Osteoblast (primary cell): ENCODE data around the gene WDR86. TPM values are rescaled to one million over a fixed set of nuclear protein-coding genes. Genes with fewer than 3 reads are reported as not detected.

Experiments used
- DNase-seq: peaks from one replicate; pipeline ENCODE4 v3.0.0; 2011; ENCODE audit warnings: low spot score, mixed read lengths; ENCODE audit not compliant: insufficient read length; ENCODE audit errors: missing footprints
- H2AFZ ChIP-seq: 2 replicates; pipeline ENCODE4 v1.6.0; 2011; ENCODE audit warnings: mild to moderate bottlenecking, low read length
- H3K27ac ChIP-seq: 2 replicates; pipeline ENCODE4 v1.5.1; 2011; ENCODE audit warnings: mild to moderate bottlenecking, low read depth, low read length, moderate library complexity
- H3K27me3 ChIP-seq: 2 replicates; pipeline ENCODE4 v1.6.0; 2012; ENCODE audit warnings: mild to moderate bottlenecking, control low read depth, inconsistent platforms, low read length, moderate library complexity; ENCODE audit not compliant: insufficient read depth
- H3K36me3 ChIP-seq: 2 replicates; pipeline ENCODE4 v1.5.1; 2011; ENCODE audit warnings: mild to moderate bottlenecking, low read length, control low read depth, moderate library complexity; ENCODE audit not compliant: insufficient read depth
- H3K4me1 ChIP-seq: 2 replicates; pipeline ENCODE4 v1.5.1; 2011; ENCODE audit warnings: mild to moderate bottlenecking, low read length, control low read depth, moderate library complexity; ENCODE audit not compliant: insufficient read depth
- H3K4me2 ChIP-seq: 2 replicates; pipeline ENCODE4 v1.6.0; 2011; ENCODE audit warnings: mild to moderate bottlenecking, low read length; ENCODE audit not compliant: insufficient read depth
- H3K4me3 ChIP-seq: fragments of 200-600 bp; sonication (generic); 3 replicates; pipeline ENCODE4 v1.5.1; 2012; ENCODE audit warnings: mild to moderate bottlenecking, low read length, inconsistent platforms; ENCODE audit not compliant: insufficient read depth
- H3K79me2 ChIP-seq: 2 replicates; pipeline ENCODE4 v1.6.0; 2012; ENCODE audit warnings: mild to moderate bottlenecking, low read length, control low read depth, inconsistent platforms; ENCODE audit not compliant: insufficient read depth
- H3K9me3 ChIP-seq: 2 replicates; pipeline ENCODE4 v1.5.1; 2011; ENCODE audit warnings: low read depth, low read length, control low read depth
- H4K20me1 ChIP-seq: 2 replicates; pipeline ENCODE4 v1.6.0; 2012; ENCODE audit warnings: mild to moderate bottlenecking, low read length, control low read depth; ENCODE audit not compliant: insufficient read depth
- total RNA-seq: library from RNA; depleted of rRNA; stranded (reverse); fragments of >200 nt; gene quantifications from 2 replicates; pipeline ENCODE4 v1.2.3, GENCODE V29; 2012
- TF ChIP-seq, protein P1 (sequence below): IDR thresholded peaks from 2 replicates; pipeline ENCODE4 v1.5.1; 2011; ENCODE audit warnings: mild to moderate bottlenecking, low read depth, low read length, moderate library complexity; ENCODE audit errors: extremely low read depth

WDR86 gene
- total RNA-seq, 1 donor: 15.6 TPM

DNA sequence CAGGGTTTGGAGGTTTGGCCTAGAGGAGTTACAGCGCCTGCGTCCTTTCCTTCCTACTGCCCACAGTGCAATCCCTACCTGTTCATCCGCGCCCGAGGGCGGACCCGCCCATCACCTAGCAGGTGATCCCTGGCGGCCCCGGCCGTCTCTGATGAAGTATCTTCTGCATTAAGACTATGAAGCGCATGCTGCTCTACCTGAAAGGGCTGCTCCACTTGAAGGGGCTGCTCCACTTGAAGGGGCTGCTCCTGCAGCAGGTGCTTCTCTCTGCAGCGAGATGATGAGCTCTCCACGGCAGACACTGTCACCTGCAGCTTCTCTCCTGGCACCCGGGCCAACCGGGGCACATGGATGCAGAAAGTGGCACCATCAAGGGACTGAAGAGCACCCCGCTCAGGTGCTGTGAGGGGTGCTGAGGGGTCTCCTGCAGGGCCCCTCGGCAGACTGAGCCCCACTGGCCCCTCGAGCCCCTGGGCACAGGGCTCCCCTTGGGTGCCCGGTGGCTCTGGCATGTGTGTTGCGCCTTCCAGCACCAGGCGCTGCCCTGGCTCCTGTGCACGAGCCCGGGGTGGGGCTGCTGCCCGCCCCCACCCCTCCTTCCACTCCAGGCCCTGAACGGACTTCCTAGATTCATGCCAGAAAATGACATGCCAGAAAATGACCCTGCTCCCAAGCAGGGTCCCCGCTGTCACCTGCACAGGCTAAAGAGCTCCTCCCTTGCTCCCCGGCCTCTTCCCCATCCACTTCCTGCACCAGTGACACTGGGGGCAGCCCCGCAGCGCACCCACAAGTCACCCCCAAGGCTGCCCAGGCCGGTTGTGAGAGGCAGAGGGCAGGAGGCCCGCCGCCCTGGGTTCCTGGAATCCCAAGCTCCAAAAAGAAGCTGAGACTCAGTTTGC is 29.4 kb downstream of the WDR86 start:
- Histone ChIP-seq H3K4me2 (no peak overlapping the region), H3K9me3 (no peaks in the 10 kb centered on the region), H3K79me2 (no peaks in the 10 kb centered on the region), H2AFZ (no peak overlapping the region), H3K4me1 (no peaks in the 10 kb centered on the region), H3K36me3 (peaks cover 10% of the 10 kb centered on the region), H3K4me3 (no peak overlapping the region), H4K20me1 (no peaks in the 10 kb centered on the region), H3K27ac (no peak overlapping the region), H3K27me3 (peaks cover 13% of the 10 kb centered on the region)
- DNase-seq: peak; percentile 73
- TF ChIP-seq, protein P1, sequence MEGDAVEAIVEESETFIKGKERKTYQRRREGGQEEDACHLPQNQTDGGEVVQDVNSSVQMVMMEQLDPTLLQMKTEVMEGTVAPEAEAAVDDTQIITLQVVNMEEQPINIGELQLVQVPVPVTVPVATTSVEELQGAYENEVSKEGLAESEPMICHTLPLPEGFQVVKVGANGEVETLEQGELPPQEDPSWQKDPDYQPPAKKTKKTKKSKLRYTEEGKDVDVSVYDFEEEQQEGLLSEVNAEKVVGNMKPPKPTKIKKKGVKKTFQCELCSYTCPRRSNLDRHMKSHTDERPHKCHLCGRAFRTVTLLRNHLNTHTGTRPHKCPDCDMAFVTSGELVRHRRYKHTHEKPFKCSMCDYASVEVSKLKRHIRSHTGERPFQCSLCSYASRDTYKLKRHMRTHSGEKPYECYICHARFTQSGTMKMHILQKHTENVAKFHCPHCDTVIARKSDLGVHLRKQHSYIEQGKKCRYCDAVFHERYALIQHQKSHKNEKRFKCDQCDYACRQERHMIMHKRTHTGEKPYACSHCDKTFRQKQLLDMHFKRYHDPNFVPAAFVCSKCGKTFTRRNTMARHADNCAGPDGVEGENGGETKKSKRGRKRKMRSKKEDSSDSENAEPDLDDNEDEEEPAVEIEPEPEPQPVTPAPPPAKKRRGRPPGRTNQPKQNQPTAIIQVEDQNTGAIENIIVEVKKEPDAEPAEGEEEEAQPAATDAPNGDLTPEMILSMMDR: no peak

DNA sequence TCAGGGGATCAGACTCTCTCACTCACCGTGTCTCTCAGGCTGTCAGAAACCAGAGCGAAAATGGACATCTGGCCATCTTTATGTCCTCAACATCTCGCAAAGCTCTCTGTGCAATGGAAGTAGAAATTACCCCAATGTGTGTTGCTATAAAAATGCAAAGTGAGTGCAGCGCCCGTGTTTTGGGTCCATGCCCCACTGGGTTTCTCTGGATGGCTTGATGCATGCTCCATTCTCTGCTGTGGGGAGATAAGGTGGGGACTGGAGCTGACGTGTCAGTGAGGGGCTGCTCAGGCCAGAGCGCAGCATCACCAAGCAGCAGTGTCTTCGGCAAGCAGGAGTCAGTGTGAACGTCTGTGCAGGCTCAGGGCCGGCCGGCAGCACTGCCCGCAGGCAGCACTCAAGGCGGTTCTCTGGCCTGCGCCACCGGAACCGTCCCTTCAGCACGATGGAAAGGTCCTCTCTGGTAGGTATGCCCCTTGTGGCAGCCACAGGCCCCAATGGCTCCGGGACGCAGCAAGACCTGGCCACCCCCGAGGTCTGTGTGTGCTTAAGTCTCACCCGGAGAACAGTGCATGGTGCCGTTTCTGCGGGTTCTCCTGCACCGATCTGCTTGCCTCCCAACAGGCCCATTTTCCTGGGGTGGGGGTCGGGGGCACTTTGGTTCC is 30.2 kb downstream of the WDR86 start:
- no peaks in the 10 kb centered on the region for H4K20me1 ChIP-seq
- H3K4me1 ChIP-seq: no peaks in the 10 kb centered on the region
- no peaks in the 10 kb centered on the region for H3K79me2 ChIP-seq
- TF ChIP-seq, protein P1: no peak
- peaks cover 10% of the 10 kb centered on the region for H3K36me3 ChIP-seq
- peaks cover 12% of the 10 kb centered on the region for H3K27me3 ChIP-seq
- no peak overlapping the region for H3K27ac ChIP-seq
- no peak overlapping the region for H3K4me3 ChIP-seq
- H3K9me3 ChIP-seq: no peaks in the 10 kb centered on the region
- no peak overlapping the region for H3K4me2 ChIP-seq
- peak; percentile 87 for DNase-seq
- H2AFZ ChIP-seq: no peak overlapping the region

DNA sequence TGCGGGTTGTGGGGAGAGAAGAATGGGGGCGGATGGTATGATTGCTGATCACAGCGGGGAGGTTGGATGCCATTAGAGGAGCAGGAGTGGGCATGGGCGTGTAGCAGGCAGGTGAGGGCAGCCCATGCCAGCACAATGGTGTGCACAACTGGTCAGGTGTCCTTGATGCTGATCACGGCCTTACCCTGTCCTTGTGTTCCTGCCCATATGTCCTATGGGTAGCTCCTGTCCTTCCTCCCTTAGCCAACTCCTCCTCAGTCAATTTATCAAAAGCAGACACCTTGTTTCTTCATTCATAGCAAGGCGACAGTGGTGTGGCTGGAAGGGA is 30.7 kb downstream of the WDR86 start:
- TF ChIP-seq, protein P1: no peak
- Histone ChIP-seq H3K9me3 (no peaks in the 10 kb centered on the region), H3K27me3 (peaks cover 10% of the 10 kb centered on the region), H4K20me1 (no peaks in the 10 kb centered on the region), H3K4me2 (no peak overlapping the region), H2AFZ (no peak overlapping the region), H3K79me2 (no peaks in the 10 kb centered on the region), H3K4me3 (no peak overlapping the region), H3K4me1 (no peaks in the 10 kb centered on the region), H3K36me3 (peaks cover 14% of the 10 kb centered on the region), H3K27ac (no peak overlapping the region)
- DNase-seq: peak; percentile 69
